ENCODE results near the gene MICAL3. TPM values are rescaled to one million over a fixed set of nuclear protein-coding genes. Genes with fewer than 3 reads are reported as not detected.

MICAL3 gene
- polyA plus RNA-seq, 1 donor from 2014 or later: 28.1 TPM

- TF ChIP-seq EZH2 (IDR thresholded peaks at IDR 0.05; ENCODE audit: borderline replicate concordance, insufficient read depth, low read length, poor library complexity, severe bottlenecking): no peak
- TF ChIP-seq POLR2AphosphoS5 (IDR thresholded peaks at IDR 0.05): no peak
- no peak for TF ChIP-seq SMC3 (conservative IDR thresholded peaks at IDR 0.05; ENCODE audit: poor library complexity)
- TF ChIP-seq RAD21 (conservative IDR thresholded peaks at IDR 0.05): no peak
- no peak for TF ChIP-seq MXI1 (conservative IDR thresholded peaks at IDR 0.05; ENCODE audit: poor library complexity, severe bottlenecking)
- TF ChIP-seq CTCF (IDR thresholded peaks at IDR 0.05; ENCODE audit: poor library complexity, severe bottlenecking): no peak
- no peak for TF ChIP-seq EP300 (conservative IDR thresholded peaks at IDR 0.05; ENCODE audit: poor library complexity, severe bottlenecking)
- TF ChIP-seq REST (IDR thresholded peaks at IDR 0.05; ENCODE audit: borderline replicate concordance): no peak
- TF ChIP-seq TAF1 (IDR thresholded peaks at IDR 0.05; ENCODE audit: low read depth): no peak
- no peaks in the 10 kb centered on the region for H3K79me2 ChIP-seq (replicated peaks; ENCODE audit: insufficient read depth, low read length)
- H3K4me2 ChIP-seq (ENCODE audit: low read length): no peak overlapping the region
- no peaks in the 10 kb centered on the region for H3K9me2 ChIP-seq (ENCODE audit: insufficient read depth, low read length)
- H3K27ac ChIP-seq (ENCODE audit: low read length): no peak overlapping the region
- H3K9ac ChIP-seq (ENCODE audit: low read length): no peak overlapping the region
- no peaks in the 10 kb centered on the region for H4K20me1 ChIP-seq (ENCODE audit: insufficient read depth)
- no peak overlapping the region for H2AFZ ChIP-seq (ENCODE audit: low read depth, low read length)
- H3K9me3 ChIP-seq (ENCODE audit: low read length): no peaks in the 10 kb centered on the region
- H3F3A ChIP-seq (ENCODE audit: insufficient read depth, low read length, poor library complexity, severe bottlenecking): no peaks in the 10 kb centered on the region
- H3K27me3 ChIP-seq (ENCODE audit: insufficient read depth, low read depth, low read length): no peaks in the 10 kb centered on the region
- H3K4me3 ChIP-seq (ENCODE audit: low read length): no peak overlapping the region
- H3K36me3 ChIP-seq (ENCODE audit: insufficient read depth, low read length): no peaks in the 10 kb centered on the region
Measured at GRCh38 chr22:17884084-17884483, 140.3 kb downstream of the MICAL3 start.

- no peak overlapping the region for H2AFZ ChIP-seq (ENCODE audit: low read depth, low read length)
- no peaks in the 10 kb centered on the region for H4K20me1 ChIP-seq (ENCODE audit: insufficient read depth)
- H3K9me3 ChIP-seq (ENCODE audit: low read length): no peaks in the 10 kb centered on the region
- no peak overlapping the region for H3K27ac ChIP-seq (ENCODE audit: low read length)
- no peak for TF ChIP-seq RAD21 (conservative IDR thresholded peaks at IDR 0.05)
- no peak for TF ChIP-seq EP300 (conservative IDR thresholded peaks at IDR 0.05; ENCODE audit: poor library complexity, severe bottlenecking)
- no peak for TF ChIP-seq REST (IDR thresholded peaks at IDR 0.05; ENCODE audit: borderline replicate concordance)
- no peak for TF ChIP-seq EZH2 (IDR thresholded peaks at IDR 0.05; ENCODE audit: borderline replicate concordance, insufficient read depth, low read length, poor library complexity, severe bottlenecking)
- TF ChIP-seq MXI1 (conservative IDR thresholded peaks at IDR 0.05; ENCODE audit: poor library complexity, severe bottlenecking): no peak
- TF ChIP-seq TAF1 (IDR thresholded peaks at IDR 0.05; ENCODE audit: low read depth): no peak
- no peak for TF ChIP-seq SMC3 (conservative IDR thresholded peaks at IDR 0.05; ENCODE audit: poor library complexity)
- TF ChIP-seq CTCF (IDR thresholded peaks at IDR 0.05; ENCODE audit: poor library complexity, severe bottlenecking): no peak
- TF ChIP-seq POLR2AphosphoS5 (IDR thresholded peaks at IDR 0.05): no peak
- H3K4me3 ChIP-seq (ENCODE audit: low read length): no peak overlapping the region
- no peaks in the 10 kb centered on the region for H3F3A ChIP-seq (ENCODE audit: insufficient read depth, low read length, poor library complexity, severe bottlenecking)
- H3K79me2 ChIP-seq (replicated peaks; ENCODE audit: insufficient read depth, low read length): no peaks in the 10 kb centered on the region
- H3K9me2 ChIP-seq (ENCODE audit: insufficient read depth, low read length): no peaks in the 10 kb centered on the region
- H3K9ac ChIP-seq (ENCODE audit: low read length): no peak overlapping the region
- H3K36me3 ChIP-seq (ENCODE audit: insufficient read depth, low read length): no peaks in the 10 kb centered on the region
- no peaks in the 10 kb centered on the region for H3K27me3 ChIP-seq (ENCODE audit: insufficient read depth, low read depth, low read length)
- no peak overlapping the region for H3K4me2 ChIP-seq (ENCODE audit: low read length)
Measured at GRCh38 chr22:17883356-17883755, 141.0 kb downstream of the MICAL3 start.

Measured in neural cell (in vitro differentiated cells).